Lower leg skin (tissue), 4 donors: ENCODE measurements around the gene ST6GALNAC3. TPM values are rescaled to one million over a fixed set of nuclear protein-coding genes. Genes with fewer than 3 reads are reported as not detected.
"Not testable (repeated sequence)": the region's sequence is repeated elsewhere in the genome, so short reads cannot be mapped to it uniquely, and the experiment has no call there.

Source experiments
- DNase-seq, 2 donors: peaks; one replicate each; pipeline ENCODE4 v3.0.0-alpha.2; 2019; ENCODE audit warnings: low spot score in 2 of 2
- H3K4me3 ChIP-seq: fragments of 200-600 bp; sonication (generic); 2 replicates; pipeline ENCODE4 v1.5.1; 2017; ENCODE audit warnings: mild to moderate bottlenecking, low read depth; ENCODE audit not compliant: poor library complexity, severe bottlenecking
- POLR2A ChIP-seq, 2 donors: fragments of 450-650 bp; IDR thresholded peaks; one replicate each; pipeline ENCODE4 v1.6.1; 2016 to 2017; ENCODE audit warnings: antibody characterized with exemption in 2 of 2, mild to moderate bottlenecking in 1 of 2, moderate library complexity in 1 of 2
- WGBS, 2 donors: methylation state at CpG; one replicate each; pipeline ENCODE4 v1.1.5; 2018; 5-methylcytosine and 5-hydroxymethylcytosine counted together
- intact Hi-C: fragments of 100-400 bp; cut with DNase I; formaldehyde crosslinking; loops from one replicate; pipeline ENCODE4 v1.15.0; 2023; ENCODE audit warnings: low total_unique reads
- total RNA-seq, 4 donors: library from RNA; depleted of rRNA; stranded (reverse); fragments of >200 nt; gene quantifications; one replicate each; pipeline ENCODE4 v1.1.0, GENCODE V29; 2016
- TF ChIP-seq, protein P1 (sequence below), 3 donors: fragments of 450-650 bp; IDR thresholded peaks; one replicate each; pipeline ENCODE4 v1.5.1; 2016; ENCODE audit warnings: antibody characterized with exemption in 3 of 3, mild to moderate bottlenecking in 3 of 3, moderate library complexity in 2 of 3

ST6GALNAC3 gene
- total RNA-seq, 4 donors from 2014 or later = 1.5 to 3.8 (median 3.0) TPM

GRCh38 chr1:76335882-76336281 lies 261.3 kb downstream of the ST6GALNAC3 start:
- no peak for TF ChIP-seq POLR2A (IDR thresholded peaks at IDR 0.05)
- TF ChIP-seq, protein P1, sequence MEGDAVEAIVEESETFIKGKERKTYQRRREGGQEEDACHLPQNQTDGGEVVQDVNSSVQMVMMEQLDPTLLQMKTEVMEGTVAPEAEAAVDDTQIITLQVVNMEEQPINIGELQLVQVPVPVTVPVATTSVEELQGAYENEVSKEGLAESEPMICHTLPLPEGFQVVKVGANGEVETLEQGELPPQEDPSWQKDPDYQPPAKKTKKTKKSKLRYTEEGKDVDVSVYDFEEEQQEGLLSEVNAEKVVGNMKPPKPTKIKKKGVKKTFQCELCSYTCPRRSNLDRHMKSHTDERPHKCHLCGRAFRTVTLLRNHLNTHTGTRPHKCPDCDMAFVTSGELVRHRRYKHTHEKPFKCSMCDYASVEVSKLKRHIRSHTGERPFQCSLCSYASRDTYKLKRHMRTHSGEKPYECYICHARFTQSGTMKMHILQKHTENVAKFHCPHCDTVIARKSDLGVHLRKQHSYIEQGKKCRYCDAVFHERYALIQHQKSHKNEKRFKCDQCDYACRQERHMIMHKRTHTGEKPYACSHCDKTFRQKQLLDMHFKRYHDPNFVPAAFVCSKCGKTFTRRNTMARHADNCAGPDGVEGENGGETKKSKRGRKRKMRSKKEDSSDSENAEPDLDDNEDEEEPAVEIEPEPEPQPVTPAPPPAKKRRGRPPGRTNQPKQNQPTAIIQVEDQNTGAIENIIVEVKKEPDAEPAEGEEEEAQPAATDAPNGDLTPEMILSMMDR (IDR thresholded peaks at IDR 0.05) = no peak
- intact Hi-C loops = no loop called here
- DNase-seq = no peak
- no peak overlapping the region for H3K4me3 ChIP-seq

DNA sequence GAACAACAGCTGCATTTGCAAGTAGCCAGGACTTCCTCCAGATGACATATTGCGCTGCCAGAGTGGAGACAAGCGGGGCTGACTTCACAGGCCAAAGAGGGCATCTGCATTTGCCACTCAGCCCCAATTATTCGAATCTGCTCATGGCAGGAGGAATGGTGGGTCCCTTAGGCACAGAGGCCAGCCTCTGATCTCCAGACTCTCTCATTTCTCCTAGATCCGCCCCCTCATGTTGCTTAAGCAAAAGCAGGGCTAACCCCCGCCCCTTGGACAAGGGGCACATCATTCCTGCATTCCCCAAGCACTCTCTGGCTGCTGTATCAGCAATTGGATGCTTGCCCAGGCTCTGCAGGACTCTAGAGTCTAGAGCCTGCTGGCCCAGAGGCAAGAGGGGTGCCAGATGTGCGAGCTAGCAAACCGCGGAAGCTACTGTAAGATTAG lies 262.4 kb downstream of the ST6GALNAC3 start:
- TF ChIP-seq POLR2A (IDR thresholded peaks at IDR 0.05) = no peak
- TF ChIP-seq, protein P1 (IDR thresholded peaks at IDR 0.05) = no peak
- H3K4me3 ChIP-seq = no peak overlapping the region
- DNase-seq = peak in 1 of 2 donors; percentile 15
- 54 to 63% methylated on average over 8 of the region's 8 CpGs for WGBS, 2 donors
- intact Hi-C loops = no loop called here

DNA sequence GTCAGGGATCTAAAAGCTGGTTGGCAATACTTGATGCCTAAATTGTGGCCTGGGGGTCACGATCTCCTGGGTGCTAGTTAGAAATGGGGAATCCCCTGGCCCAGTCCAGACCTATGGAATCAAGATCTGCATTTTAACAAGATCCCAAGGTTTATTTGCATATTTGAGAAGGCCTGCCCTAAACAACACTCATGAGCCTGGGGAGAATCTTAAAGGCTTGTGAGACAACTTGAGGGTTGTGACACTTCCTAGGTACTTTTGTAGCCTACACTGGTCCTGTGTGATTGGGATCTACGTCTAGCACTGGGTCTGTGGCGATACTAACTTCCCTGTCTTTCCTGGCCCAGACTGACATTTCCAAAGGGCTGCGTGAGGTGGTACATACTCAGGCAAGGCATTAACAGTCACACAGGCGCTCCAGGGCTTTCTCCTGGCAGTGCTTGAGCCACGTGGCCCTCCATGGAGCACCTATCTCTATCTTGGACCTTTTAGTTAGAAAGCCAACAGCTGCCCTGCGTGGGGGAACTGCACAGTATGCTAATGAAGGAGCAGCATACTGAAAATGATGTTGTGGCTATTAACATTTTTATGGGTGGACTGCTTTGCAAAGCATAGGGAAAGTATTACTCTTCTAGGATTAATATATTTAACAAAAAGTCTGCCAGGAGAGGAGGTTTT lies 263.1 kb downstream of the ST6GALNAC3 start:
- H3K4me3 ChIP-seq = no peak overlapping the region
- TF ChIP-seq, protein P1 (IDR thresholded peaks at IDR 0.05) = no peak
- no peak for TF ChIP-seq POLR2A (IDR thresholded peaks at IDR 0.05)
- intact Hi-C loops = no loop called here
- 78 to 79% methylated on average over 7 of the region's 7 CpGs for WGBS, 2 donors
- no peak for DNase-seq

- TF ChIP-seq, protein P1 (IDR thresholded peaks at IDR 0.05) = no peak
- TF ChIP-seq POLR2A (IDR thresholded peaks at IDR 0.05) = no peak
- intact Hi-C loops = no loop called here
- H3K4me3 ChIP-seq = no peak overlapping the region
- 79 to 80% methylated on average over 2 of the region's 2 CpGs for WGBS, 2 donors
- DNase-seq = no peak
These were observed 265.5 kb downstream of the ST6GALNAC3 start for GRCh38 chr1:76340056-76340455.

DNA sequence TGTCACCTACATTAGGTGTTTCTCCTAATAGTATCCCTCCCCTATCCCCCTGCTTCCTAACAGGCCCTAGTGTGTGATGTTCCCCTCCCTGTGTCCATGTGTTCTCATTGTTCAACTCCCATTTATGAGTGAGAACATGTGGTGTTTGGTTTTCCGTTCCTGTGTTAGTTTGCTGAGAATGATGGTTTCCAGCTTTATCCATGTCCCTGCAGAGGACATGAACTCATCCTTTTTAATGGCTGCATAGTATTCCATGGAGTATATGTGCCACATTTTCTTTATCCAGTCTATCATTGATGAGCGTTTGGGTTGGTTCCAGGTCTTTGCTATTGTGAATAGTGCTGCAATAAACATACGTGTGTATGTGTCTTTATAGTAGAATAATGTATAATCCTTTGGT lies 267.3 kb downstream of the ST6GALNAC3 start:
- H3K4me3 ChIP-seq, DNase-seq, intact Hi-C loops: not testable (repeated sequence)
- WGBS, 2 donors = 94% methylated on average over 3 of the region's 3 CpGs

- 72 to 88% methylated on average over 4 of the region's 4 CpGs for WGBS, 2 donors
- intact Hi-C loops = no loop called here
- no peak for DNase-seq
- H3K4me3 ChIP-seq = no peak overlapping the region
- TF ChIP-seq, protein P1 (IDR thresholded peaks at IDR 0.05) = no peak
- no peak for TF ChIP-seq POLR2A (IDR thresholded peaks at IDR 0.05)
These were observed 268.8 kb downstream of the ST6GALNAC3 start for GRCh38 chr1:76343356-76343755.
